Stimulated activated CD8-positive, alpha-beta memory T cell treated with anti-CD3 and anti-CD28 coated beads, Interleukin-15, amount 100 ng/mL, for 48 hours (primary cell): Measurements from ENCODE around the gene PRKD2.
"Not testable (repeated sequence)": the region's sequence is repeated elsewhere in the genome, so short reads cannot be mapped to it uniquely, and the experiment has no call there.

Experiments used
- DNase-seq, 2 donors: peaks; one replicate each; pipeline ENCODE4 v3.0.0-alpha.2; 2020; ENCODE audit warnings: low read depth in 2 of 2

PRKD2 gene

GRCh38 chr19:46717034-46717715, at the start of gene PRKD2:
Gene PRKD2, minus strand, starts transcription at chr19:46717114. Its CDS starts 744 bp downstream, at chr19:46716370.
- DNase-seq = peak; percentile 83 to 86

- DNase-seq = no peak
Observed at GRCh38 chr19:46764817-46765291, 47.9 kb upstream of the PRKD2 start.

DNA sequence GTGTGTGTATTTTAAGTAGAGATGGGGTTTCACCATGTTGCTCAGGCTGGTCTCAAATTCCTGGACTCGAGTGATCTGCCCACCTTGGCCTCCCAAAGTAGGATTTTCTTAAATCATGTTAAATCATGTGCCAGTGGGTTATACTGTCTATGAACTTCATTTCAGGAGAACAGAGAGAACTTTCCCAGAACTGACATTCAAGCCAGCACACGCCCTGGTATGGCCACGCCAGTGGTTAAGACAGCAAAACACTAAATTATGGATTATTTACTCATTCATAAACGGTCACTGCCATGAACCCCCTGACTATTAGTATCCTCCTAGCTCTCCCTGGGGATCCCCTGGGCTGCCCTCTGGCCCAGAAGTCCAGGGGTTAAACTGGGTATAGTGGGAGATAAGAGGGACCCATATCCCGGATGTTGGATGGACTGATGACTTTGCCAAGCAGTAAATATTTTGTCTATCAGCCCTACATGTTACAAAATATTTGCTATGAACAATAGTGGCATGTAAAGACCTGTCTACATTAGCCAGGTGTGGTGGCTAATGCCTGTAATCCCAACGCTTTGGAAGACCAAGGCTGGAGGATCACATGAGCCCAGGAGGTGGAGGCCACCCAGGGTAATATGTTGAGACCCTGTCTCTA, 45.5 kb upstream of the PRKD2 start:
- no peak for DNase-seq

DNA sequence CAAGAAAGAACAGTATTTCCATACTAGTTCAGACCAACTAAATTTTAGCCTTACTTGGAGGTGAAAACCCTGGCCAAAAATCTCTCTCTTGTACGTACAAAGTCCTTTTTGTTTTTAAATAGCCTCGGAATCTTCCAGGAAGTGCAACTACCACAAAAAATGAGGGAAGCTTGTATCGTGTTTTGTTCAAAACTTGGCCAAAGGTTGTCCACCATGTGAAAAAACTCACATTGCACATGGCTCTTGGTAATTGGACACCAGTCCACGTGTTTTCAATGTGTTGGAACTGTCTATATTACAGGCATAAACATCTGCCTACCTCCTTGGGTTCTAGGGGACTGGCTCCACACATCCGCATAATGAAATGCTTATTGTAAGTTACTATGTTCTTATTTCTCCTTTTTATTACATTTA, 44.5 kb upstream of the PRKD2 start:
- no peak for DNase-seq

- DNase-seq = not testable (repeated sequence)
Observed at GRCh38 chr19:46760897-46761296, 44.0 kb upstream of the PRKD2 start.

- DNase-seq = no peak
Observed at GRCh38 chr19:46760363-46760762, 43.4 kb upstream of the PRKD2 start.

DNA sequence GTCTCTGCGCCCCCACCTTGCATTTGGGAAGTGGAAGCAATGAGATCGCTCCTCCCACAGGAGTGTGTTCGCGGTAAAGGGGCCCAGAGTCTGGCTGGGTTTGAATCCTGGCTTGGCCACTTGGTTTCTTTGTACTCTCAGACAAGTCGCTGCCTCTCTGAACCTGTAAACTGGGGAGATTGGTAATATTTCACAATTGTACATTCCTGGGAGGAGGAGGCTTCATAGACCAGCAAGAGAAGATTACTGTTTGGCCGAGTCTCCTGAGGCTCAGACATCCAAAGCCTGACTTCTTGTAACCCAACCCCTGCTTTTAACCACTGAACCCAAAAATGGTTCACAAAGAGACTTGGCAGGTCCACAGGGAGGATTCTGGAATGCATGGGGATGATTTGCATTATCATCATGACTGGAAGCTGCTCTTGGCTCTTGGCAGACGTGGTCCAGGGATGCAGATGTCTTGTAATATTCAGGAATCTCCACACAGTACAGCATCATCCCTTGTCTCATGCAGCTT, 43.0 kb upstream of the PRKD2 start:
- DNase-seq = no peak

- DNase-seq = no peak
Observed at GRCh38 chr19:46759206-46759605, 42.3 kb upstream of the PRKD2 start.

GRCh38 chr19:46756544-46756888, 39.6 kb upstream of the PRKD2 start:
- no peak for DNase-seq

DNA sequence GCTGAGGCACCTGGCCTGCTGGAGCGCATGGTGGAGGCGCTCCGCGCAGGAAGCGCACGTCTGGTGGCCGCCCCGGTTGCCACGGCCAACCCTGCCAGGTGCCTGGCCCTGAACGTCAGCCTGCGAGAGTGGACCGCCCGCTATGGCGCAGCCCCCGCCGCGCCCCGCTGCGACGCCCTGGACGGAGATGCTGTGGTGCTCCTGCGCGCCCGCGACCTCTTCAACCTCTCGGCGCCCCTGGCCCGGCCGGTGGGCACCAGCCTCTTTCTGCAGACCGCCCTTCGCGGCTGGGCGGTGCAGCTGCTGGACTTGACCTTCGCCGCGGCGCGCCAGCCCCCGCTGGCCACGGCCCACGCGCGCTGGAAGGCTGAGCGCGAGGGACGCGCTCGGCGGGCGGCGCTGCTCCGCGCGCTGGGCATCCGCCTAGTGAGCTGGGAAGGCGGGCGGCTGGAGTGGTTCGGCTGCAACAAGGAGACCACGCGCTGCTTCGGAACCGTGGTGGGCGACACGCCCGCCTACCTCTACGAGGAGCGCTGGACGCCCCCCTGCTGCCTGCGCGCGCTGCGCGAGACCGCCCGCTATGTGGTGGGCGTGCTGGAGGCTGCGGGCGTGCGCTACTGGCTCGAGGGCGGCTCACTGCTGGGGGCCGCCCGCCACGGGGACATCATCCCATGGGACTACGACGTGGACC, 39.1 kb upstream of the PRKD2 start:
- no peak for DNase-seq

- no peak for DNase-seq
Observed at GRCh38 chr19:46755077-46755852, 38.4 kb upstream of the PRKD2 start.

GRCh38 chr19:46753420-46754155, 36.7 kb upstream of the PRKD2 start:
- peak in 1 of 2 donors; percentile 37 for DNase-seq

GRCh38 chr19:46748325-46749109, 31.6 kb upstream of the PRKD2 start:
- DNase-seq = peak; percentile 50 to 58

- DNase-seq = peak; percentile 42 to 51
Observed at GRCh38 chr19:46746281-46747057, 29.6 kb upstream of the PRKD2 start, which contains the start of gene STRN4. Gene STRN4, minus strand, starts transcription at chr19:46746450. Its CDS starts 20 bp downstream, at chr19:46746430.

DNA sequence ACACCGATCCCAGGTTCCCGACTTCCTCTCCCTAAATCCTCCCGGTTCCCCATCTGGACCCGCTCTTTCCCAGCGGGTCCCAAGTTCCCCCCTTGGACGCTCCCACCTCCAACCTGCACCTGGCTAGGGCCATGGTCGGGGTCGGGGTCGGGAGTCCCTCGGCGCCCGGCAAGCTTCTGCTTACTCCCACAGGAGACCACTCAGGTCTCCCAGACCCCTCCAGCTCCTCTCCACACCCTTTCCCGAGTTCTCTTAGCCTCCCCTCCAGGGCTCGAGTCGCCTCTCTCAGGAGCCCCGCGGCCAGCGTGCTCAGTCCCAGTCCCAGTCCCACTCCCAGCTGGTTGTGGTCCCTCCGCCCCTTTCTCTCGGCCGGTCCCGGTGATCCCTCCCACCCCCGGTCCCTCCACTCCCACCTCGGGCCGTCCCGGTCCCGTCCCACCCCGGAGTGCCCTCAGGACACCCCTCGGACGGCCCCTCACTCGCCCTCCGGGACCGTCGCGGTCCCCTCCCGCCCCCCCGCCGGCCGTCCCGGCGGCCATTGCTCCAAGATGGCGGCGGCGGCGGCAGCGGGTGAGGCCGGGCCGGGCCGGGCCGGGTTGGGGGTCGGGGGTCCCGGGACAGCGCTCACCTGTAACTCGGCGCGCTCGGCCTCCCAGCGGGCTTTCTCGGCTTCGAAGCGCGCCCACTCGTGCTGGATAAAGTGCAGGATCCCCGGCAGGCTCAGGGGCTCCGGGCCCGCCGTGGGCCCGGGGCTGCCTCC, 28.8 kb upstream of the PRKD2 start, which contains the start of gene FKRP:
TSS of gene FKRP (plus strand) at position 537 of the 760 bp plus-strand sequence. CDS start 9,394 bp downstream, outside the sequence.
- DNase-seq = peak in 1 of 2 donors; percentile 14

DNA sequence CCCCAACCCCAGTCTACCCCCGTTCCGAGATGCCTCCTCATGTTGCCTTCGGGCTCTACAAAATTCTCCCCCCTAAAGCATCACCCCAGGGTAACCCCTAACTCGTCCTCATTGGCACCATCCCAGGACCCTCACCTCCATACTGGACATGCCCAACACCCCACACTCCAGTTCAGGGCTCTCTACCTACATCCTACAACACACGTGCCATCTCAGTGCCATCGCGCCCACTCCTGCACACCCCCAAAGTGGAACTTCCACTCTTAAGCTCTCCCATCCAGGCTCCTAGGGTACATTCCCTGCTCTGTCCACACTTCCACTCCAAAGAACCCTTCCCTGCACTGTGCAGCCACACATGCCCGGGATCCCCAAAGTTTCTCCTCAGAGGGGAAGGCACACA, 28.1 kb upstream of the PRKD2 start:
- DNase-seq = no peak

GRCh38 chr19:46744005-46744691, 27.2 kb upstream of the PRKD2 start:
- DNase-seq = no peak
